GM21786 (cell line): ENCODE data around the gene IFNL4.

Experiments used
- ATAC-seq: cut with Tn5 transposase; IDR thresholded peaks from one replicate; pipeline ENCODE4 v1.9.1; 2021; ENCODE audit not compliant: unreplicated experiment

Gene IFNL4

GRCh38 chr19:39196860-39197562 lies 51.6 kb downstream of the IFNL4 start, which contains the start of gene NCCRP1:
NCCRP1 (plus strand) TSS chr19:39196964; CDS start chr19:39196983, 19 bp downstream.
- no peak for ATAC-seq

GRCh38 chr19:39196320-39196719 lies 52.3 kb downstream of the IFNL4 start:
- no peak for ATAC-seq
